Mesodermal cell (in vitro differentiated cells): ENCODE measurements around the gene HDAC4.

Experiments
- H3K27ac ChIP-seq: 2 replicates; pipeline ENCODE4 v1.7.0; 2013; ENCODE audit warnings: mild to moderate bottlenecking, low read depth, low read length, moderate library complexity; ENCODE audit not compliant: severe bottlenecking
- H3K36me3 ChIP-seq: 2 replicates; pipeline ENCODE4 v1.7.1; 2013; ENCODE audit warnings: mild to moderate bottlenecking, low read length, moderate library complexity; ENCODE audit not compliant: control insufficient read depth, insufficient read depth
- H3K4me1 ChIP-seq: one replicate; pipeline ENCODE4 v1.7.1; 2013; ENCODE audit warnings: mild to moderate bottlenecking, low read length; ENCODE audit not compliant: insufficient read depth, control insufficient read depth, poor library complexity, severe bottlenecking
- H3K4me3 ChIP-seq: 2 replicates; pipeline ENCODE4 v1.7.0; 2013; ENCODE audit warnings: low read length, control low read depth, mild to moderate bottlenecking; ENCODE audit not compliant: insufficient read depth, poor library complexity, severe bottlenecking; ENCODE audit errors: extremely low read depth
- H3K9me3 ChIP-seq: 2 replicates; pipeline ENCODE4 v1.7.1; 2013; ENCODE audit warnings: mild to moderate bottlenecking, low read length, moderate library complexity; ENCODE audit not compliant: control insufficient read depth
- WGBS, 2 experiments: methylation state at CpG; one replicate each; pipeline ENCODE4 v1.1.5; 2013; ENCODE audit warnings: missing lambda C conversion rate in 2 of 2; ENCODE audit not compliant: insufficient coverage in 2 of 2; 5-methylcytosine and 5-hydroxymethylcytosine counted together

HDAC4 gene

DNA sequence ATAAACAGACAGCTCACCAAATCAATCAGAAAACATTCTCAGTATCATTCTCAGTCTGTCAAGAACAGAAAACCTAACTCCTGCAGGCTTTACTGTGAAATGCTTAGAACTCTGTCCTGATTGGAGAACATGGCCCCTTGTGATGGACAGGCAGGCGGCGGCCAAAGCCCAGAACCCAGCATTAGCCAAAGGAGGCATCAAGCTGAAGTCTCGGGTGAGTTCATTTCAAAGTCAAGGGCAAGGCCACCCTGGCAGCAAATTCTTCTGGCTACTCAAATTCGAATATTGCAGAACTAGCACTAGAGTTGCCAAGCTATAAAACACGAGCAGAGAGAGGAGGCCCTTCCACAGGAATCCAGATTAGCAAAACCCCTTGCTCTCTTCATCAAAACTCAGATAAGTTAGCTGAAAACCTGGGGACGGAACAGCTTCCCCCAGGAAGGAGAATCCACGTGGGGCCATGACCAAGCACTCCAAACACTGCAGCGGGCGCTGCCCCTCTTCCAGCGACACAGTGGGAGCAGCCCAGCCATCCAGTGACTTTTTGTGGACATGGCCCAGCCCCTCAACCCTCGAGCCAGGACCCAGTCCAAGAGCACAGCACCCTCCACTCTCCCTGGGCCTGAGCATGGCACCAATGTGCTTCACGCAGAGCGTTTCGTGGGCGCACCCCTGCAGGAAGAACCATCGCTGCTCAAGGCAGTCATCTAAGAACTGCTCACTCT is 98.6 kb downstream of the HDAC4 start:
- WGBS, 2 experiments, result 80 to 96% methylated on average over 11 to 13 of the region's 16 CpGs
- H3K9me3 ChIP-seq, result no peaks in the 10 kb centered on the region
- H3K4me1 ChIP-seq, result peaks cover 2% of the 10 kb centered on the region
- no peak overlapping the region for H3K27ac ChIP-seq
- H3K36me3 ChIP-seq, result no peaks in the 10 kb centered on the region
- no peak overlapping the region for H3K4me3 ChIP-seq

DNA sequence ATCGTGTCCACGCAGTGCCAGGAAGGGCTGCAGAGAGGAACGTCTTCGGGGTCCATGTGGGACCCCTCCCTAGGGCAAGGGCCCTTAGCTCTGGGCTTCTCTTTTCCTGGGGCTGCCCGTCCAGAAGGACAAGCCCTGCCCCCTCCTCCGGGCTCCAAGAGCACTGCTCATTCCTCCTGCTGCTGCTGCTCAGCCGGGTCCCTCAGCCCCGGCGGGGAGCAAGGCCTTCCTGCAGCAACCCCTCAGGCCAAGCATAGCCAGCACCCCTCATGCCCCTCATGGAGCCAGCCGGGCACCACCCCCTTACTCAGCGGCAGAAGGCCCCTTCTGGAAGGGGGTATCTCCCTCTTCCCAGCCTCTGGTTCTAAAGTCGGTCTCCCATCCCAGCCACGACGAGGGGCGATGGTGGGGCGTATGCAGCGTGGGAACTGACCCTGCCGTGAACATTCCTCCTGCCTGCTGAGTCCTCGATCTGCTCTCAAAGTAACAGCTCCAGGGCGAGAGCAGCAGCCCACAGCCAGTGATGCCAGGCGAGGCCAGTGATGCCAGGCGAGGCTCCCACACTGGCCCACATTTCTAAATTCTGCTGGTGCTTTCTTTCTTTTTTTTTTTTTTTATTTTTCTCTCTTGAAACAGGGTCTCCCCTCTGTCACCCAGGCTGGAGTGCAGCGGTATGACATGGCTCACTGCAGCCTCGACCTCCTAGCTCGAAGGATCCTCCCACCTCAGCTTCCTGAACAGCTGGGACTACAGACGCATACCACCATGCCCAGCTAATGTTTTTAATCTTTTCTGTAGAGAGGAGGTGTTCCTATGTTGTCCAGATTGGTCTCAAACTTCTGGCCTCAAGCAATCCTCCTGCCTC is 99.7 kb downstream of the HDAC4 start:
- WGBS, 2 experiments, result 87 to 92% methylated on average over 24 to 25 of the region's 26 CpGs

DNA sequence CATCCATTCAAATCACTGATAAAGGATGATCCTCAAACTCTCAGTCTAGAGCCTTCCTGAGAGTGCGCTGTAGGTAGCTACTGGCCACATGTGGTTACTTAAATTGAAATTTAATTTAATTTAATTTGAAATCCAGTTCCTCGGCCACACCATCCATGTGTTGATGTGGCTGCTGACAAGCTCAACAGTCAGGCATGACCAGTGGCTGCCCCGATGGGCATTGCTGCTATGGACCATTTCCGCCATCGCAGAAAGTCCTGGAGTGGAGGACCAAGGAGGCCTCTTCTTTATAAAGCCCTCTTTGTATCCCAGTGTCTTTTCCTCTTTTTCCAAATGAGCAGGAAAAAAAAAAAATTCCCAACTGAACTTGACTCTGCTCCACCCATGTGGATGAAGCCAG is 100.6 kb downstream of the HDAC4 start:
- Histone ChIP-seq H3K4me1 (peaks cover 14% of the 10 kb centered on the region), H3K4me3 (no peak overlapping the region), H3K27ac (no peak overlapping the region), H3K36me3 (no peaks in the 10 kb centered on the region), H3K9me3 (no peaks in the 10 kb centered on the region)
- WGBS, 2 experiments, result 88 to 95% methylated on average over 4 of the region's 5 CpGs

More for the DNA sequence above, 99.7 kb downstream of the HDAC4 start:
- no peaks in the 10 kb centered on the region for H3K9me3 ChIP-seq
- H3K4me1 ChIP-seq, result peaks cover 7% of the 10 kb centered on the region
- H3K36me3 ChIP-seq, result no peaks in the 10 kb centered on the region
- H3K27ac ChIP-seq, result no peak overlapping the region
- no peak overlapping the region for H3K4me3 ChIP-seq

DNA sequence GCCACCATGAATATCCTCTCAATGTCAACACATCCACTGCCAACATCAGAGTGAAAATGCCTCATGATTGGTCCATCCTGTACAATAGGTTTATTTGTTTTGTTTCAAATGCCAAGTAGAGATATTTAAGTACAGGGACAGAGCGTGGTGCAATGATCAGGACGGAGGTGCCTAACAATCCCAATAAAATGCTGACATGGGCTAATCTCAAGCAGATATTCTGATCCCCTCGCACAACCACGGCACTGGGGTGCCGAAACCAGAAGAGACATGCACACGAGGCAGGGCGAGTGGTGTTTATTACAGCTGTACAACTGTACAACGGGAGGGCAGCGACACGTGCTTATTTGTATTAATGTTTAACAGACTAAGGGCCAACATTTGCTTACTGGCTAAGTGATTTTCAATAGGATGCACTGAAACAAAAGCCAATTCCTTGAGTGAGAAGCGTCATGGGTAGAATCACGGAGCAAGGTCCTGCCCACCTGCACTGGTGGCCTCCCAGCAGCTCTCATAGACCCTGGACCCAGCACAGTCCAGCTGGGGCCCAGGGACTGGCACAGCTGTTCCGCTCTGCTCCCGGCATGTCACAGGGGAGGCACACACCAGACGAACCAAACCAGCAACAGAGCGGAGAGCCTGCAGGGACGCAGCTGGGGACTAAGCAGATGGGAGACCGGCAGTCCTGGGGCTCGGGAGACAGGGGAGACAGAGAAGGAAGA is 101.4 kb downstream of the HDAC4 start:
- Histone ChIP-seq H3K4me3 (no peak overlapping the region), H3K36me3 (no peaks in the 10 kb centered on the region), H3K4me1 (peaks cover 17% of the 10 kb centered on the region), H3K9me3 (no peaks in the 10 kb centered on the region), H3K27ac (no peak overlapping the region)
- 95% methylated on average over 18 to 19 of the region's 19 CpGs for WGBS, 2 experiments

DNA sequence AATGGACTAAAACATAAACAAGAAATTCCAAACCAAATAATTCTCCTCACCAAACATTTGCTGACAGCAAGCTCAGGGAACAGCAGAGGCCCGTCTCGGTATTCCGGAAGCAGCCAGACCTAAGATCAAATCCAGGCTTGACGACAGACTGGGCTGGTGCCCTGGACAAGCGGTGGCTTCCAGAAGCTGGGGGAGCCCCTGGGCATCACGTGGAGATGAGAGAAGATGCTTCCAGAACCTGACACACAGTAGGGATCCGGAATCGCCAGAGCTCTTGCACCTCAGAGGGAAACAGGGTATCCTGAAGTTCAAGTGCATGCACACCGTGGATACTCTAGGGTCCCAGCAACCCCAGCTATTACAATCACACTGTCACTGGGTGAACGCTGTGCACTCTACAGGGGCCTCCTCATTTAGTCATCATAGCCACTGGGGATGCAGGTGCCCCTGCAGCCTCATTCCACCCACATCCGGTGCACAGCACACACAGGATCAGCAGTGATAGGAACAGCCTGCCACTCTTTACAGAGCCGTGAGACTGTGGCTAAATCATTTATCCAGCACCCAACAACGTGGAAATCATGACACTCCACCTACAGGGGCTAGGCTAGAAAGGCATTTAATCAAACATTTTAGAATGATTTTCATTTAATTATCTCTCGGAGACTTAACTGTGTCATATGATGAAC is 102.6 kb downstream of the HDAC4 start:
- Histone ChIP-seq H3K4me3 (no peak overlapping the region), H3K27ac (no peak overlapping the region), H3K36me3 (no peaks in the 10 kb centered on the region), H3K4me1 (peaks cover 17% of the 10 kb centered on the region), H3K9me3 (no peaks in the 10 kb centered on the region)
- 89 to 97% methylated on average over 12 to 13 of the region's 14 CpGs for WGBS, 2 experiments

DNA sequence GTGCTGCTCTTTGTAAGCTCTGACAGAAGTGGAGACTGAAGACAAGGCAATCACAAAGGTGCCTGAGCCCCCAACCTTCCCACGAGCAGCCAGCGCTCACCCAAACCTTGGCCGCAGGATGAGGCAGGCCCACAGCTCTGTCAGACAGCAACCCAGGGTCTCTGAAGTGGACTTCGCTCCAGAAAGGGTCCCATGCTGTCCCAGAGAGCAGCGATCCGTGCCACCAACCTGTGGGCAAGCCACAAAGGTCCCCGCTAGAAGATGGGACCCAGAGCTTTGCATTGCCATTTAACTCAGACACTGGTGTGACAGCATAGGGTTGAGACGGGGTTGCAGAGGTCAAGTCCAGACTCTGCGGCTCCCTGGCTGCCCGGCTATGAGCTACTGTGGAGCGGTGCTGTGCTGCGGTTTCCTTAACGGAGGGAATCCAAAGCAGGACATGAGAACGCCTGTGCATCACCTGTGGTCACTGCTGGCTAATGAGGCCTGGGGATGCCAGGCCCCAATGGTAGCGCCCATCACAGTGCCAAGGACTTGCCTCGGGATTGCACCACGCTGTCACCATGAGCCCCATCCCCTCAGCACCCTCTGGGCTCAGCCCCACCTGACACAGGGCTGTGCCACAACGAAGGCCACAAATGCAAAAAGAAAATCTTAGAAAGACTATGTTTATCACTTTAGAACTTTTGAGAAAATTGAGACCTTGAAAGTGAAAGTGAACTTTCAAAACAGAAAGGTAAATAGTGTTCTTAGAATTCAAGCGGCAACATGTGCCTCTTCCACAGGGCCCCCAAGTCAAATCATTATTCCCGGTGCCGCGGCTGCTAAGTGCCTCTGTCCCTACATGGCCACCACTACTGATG is 103.4 kb downstream of the HDAC4 start:
- Histone ChIP-seq H3K4me1 (peaks cover 17% of the 10 kb centered on the region), H3K9me3 (no peaks in the 10 kb centered on the region)
- WGBS, 2 experiments, result 95 to 96% methylated on average over 18 to 21 of the region's 22 CpGs

DNA sequence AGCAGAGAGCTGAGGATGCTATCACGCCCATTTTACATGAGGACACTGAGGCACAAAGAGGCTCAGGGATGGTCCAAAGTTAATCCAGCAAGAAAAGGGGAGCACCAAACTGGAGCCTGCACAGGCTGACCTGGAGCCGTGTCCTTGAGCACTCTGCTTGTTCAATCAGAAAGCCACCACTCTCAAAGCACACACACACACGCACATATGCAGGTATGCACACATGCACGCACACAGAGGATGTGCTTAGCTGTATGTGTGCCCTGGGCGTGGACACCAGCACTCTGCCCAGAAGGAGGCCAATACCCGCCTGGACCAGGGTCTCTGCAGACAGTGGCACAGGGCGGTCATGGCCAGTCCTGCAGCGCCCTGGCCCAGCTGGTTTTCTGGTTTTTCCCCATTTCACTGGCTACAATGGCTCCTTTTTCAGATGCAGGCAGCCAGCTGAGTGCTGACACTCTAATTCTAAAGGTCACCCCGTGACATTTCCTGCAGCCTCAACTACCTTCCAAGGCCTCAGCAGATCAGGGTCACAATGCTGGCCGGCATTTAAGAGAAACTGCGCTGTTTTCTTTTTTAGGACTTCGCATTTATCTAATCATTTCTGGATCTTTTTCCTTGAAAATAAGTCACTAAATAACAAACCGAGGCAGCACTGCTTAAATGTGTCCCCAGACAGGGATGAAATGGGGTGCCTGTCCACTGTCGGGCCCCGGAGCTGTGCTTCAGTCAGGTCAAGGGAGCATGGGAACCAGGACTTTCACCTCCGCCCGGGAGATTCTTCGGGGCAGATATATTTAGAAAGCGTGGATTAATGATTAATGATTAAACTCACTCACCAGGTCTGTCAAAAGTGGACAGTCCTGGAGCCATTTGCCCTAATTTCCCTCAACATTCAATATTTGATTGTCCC is 104.5 kb downstream of the HDAC4 start:
- no peak overlapping the region for H3K4me3 ChIP-seq
- H3K36me3 ChIP-seq, result no peaks in the 10 kb centered on the region
- peaks cover 17% of the 10 kb centered on the region for H3K4me1 ChIP-seq
- H3K27ac ChIP-seq, result no peak overlapping the region
- no peaks in the 10 kb centered on the region for H3K9me3 ChIP-seq
- 87 to 94% methylated on average over 11 to 16 of the region's 19 CpGs for WGBS, 2 experiments

More for the DNA sequence above, 103.4 kb downstream of the HDAC4 start:
- H3K4me3 ChIP-seq, result no peak overlapping the region
- no peaks in the 10 kb centered on the region for H3K36me3 ChIP-seq
- no peak overlapping the region for H3K27ac ChIP-seq

DNA sequence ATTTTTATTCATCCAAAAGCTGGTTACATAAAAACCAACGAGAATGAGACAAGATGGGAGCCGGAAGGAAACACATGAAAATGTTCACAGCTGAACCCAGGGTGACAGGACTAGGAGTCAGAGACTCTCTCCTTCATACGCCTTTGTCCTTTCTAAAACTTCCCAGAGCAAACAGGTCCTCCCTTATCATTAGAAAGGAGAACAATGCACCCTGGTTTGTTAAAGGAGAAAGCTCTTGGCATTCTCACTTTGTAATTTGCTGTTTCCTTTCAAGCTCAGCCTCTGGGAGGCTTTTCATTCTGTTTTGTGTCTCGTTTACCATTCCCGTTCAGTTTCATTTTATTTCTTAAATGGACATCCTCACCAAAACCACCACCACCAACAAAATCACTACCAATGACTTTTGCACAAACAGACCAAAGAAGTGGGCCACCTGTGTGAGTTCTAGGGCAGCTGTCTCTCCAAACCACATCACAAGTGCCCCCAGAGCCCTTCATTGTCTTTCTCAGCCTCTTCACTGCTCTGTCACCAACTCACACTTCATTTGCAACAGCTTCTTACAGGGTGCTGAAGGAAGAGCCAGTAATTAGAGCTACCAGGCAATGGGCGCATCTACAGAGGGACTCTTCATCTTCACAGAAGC is 105.3 kb downstream of the HDAC4 start:
- 51 to 54% methylated on average over 3 to 4 of the region's 6 CpGs for WGBS, 2 experiments
- Histone ChIP-seq H3K27ac (no peak overlapping the region), H3K36me3 (no peaks in the 10 kb centered on the region), H3K4me1 (peaks cover 25% of the 10 kb centered on the region), H3K9me3 (no peaks in the 10 kb centered on the region), H3K4me3 (no peak overlapping the region)
